Adipose tissue (tissue), 3 donors: ENCODE measurements around the gene LRRC8D. TPM values are rescaled to one million over a fixed set of nuclear protein-coding genes. Genes with fewer than 3 reads are reported as not detected.

ENCODE experiments used
- H3K27ac ChIP-seq: one replicate; pipeline ENCODE4 v1.5.1; 2013; ENCODE audit warnings: low read depth, low read length
- WGBS, 3 donors: extraction: QIAGEN DNeasy Blood & Tissue Kit; methylation state at CpG; one replicate each; pipeline ENCODE4 v1.1.7; 2013; 5-methylcytosine and 5-hydroxymethylcytosine counted together
- polyA plus RNA-seq, 3 donors: library from polyadenylated mRNA; stranded (reverse); fragments of 200-250 nt; gene quantifications; one replicate each; pipeline ENCODE4 v1.2.3, GENCODE V29; 2013
- donor health status: healthy with polysubstance abuse.
- donor health status: Bipolar disorder and iron deficiency.
- donor health status: healthy.

Gene LRRC8D
- polyA plus RNA-seq, 3 donors: 2.5 to 6.3 (median 3.8) TPM

GRCh38 chr1:89827330-89827729 is 6.5 kb downstream of the LRRC8D start:
- H3K27ac ChIP-seq: no peak overlapping the region
- WGBS, 3 donors: 97 to 100% (median 98%) methylated on average over 3 of the region's 3 CpGs

GRCh38 chr1:89827902-89828301 is 7.1 kb downstream of the LRRC8D start:
- WGBS, 3 donors: 100% methylated on average over 1 of the region's 1 CpG
- H3K27ac ChIP-seq: no peak overlapping the region

- WGBS, 3 donors: 94 to 95% (median 95%) methylated on average over 4 of the region's 4 CpGs
- no peak overlapping the region for H3K27ac ChIP-seq
These were observed 8.4 kb downstream of the LRRC8D start for GRCh38 chr1:89829186-89829585.

GRCh38 chr1:89831462-89832120 is 10.8 kb downstream of the LRRC8D start:
- WGBS, 3 donors: 62 to 75% (median 74%) methylated on average over 6 to 7 of the region's 7 CpGs
- H3K27ac ChIP-seq: no peak overlapping the region

- WGBS, 3 donors: 64 to 67% (median 67%) methylated on average over 6 of the region's 6 CpGs
- no peak overlapping the region for H3K27ac ChIP-seq
These were observed 11.8 kb downstream of the LRRC8D start for GRCh38 chr1:89832496-89833127.

GRCh38 chr1:89833183-89834082 is 12.6 kb downstream of the LRRC8D start:
- WGBS, 3 donors: 62 to 81% (median 73%) methylated on average over 7 of the region's 7 CpGs
- no peak overlapping the region for H3K27ac ChIP-seq

- 58 to 71% (median 69%) methylated on average over 3 of the region's 3 CpGs for WGBS, 3 donors
- H3K27ac ChIP-seq: no peak overlapping the region
These were observed 13.4 kb downstream of the LRRC8D start for GRCh38 chr1:89834083-89834704.

- WGBS, 3 donors: 55 to 93% (median 87%) methylated on average over 8 of the region's 8 CpGs
- H3K27ac ChIP-seq: no peak overlapping the region
These were observed 15.6 kb downstream of the LRRC8D start for GRCh38 chr1:89836252-89837035.

GRCh38 chr1:89837036-89837481 is 16.2 kb downstream of the LRRC8D start:
- no peak overlapping the region for H3K27ac ChIP-seq

- H3K27ac ChIP-seq: no peak overlapping the region
- WGBS, 3 donors: 92 to 94% (median 93%) methylated on average over 4 of the region's 4 CpGs
These were observed 16.7 kb downstream of the LRRC8D start for GRCh38 chr1:89837510-89837909.

GRCh38 chr1:89839516-89839915 is 18.7 kb downstream of the LRRC8D start:
- no peak overlapping the region for H3K27ac ChIP-seq
- 84 to 90% (median 86%) methylated on average over 3 of the region's 3 CpGs for WGBS, 3 donors

- no peak overlapping the region for H3K27ac ChIP-seq
- 45 to 98% (median 90%) methylated on average over 2 of the region's 2 CpGs for WGBS, 3 donors
These were observed 20.7 kb downstream of the LRRC8D start for GRCh38 chr1:89841507-89841906.

- no peak overlapping the region for H3K27ac ChIP-seq
These were observed 21.9 kb downstream of the LRRC8D start for GRCh38 chr1:89842567-89843272.

GRCh38 chr1:89843273-89844130 is 22.7 kb downstream of the LRRC8D start:
- WGBS, 3 donors: 0 to 4% (median 1%) methylated on average over 56 to 63 of the region's 63 CpGs
- no peak overlapping the region for H3K27ac ChIP-seq

More at GRCh38 chr1:89842567-89843272, 21.9 kb downstream of the LRRC8D start:
- 29 to 34% (median 32%) methylated on average over 9 of the region's 9 CpGs for WGBS, 3 donors

- 74 to 89% (median 74%) methylated on average over 7 of the region's 7 CpGs for WGBS, 3 donors
- no peak overlapping the region for H3K27ac ChIP-seq
These were observed 23.5 kb downstream of the LRRC8D start for GRCh38 chr1:89844241-89844807.

GRCh38 chr1:89844860-89845259 is 24.0 kb downstream of the LRRC8D start:
- WGBS, 3 donors: 95 to 98% (median 95%) methylated on average over 5 of the region's 5 CpGs

More at GRCh38 chr1:89844860-89845259, 24.0 kb downstream of the LRRC8D start:
- no peak overlapping the region for H3K27ac ChIP-seq
